Gastroesophageal sphincter (tissue), 3 donors: ENCODE data around the gene TCEANC2.

ENCODE experiments used
- CTCF ChIP-seq, 4 experiments: fragments of 200-600 bp in 2 of 4; fragments of 450-650 bp in 2 of 4; sonication (generic) in 1 of 4; IDR thresholded peaks; one replicate each; pipeline ENCODE4 v1.5.1; 2017 to 2019; ENCODE audit warnings: antibody characterized with exemption in 4 of 4, mild to moderate bottlenecking in 2 of 4, moderate library complexity in 2 of 4
- POLR2AphosphoS5 ChIP-seq: sonication (generic); formaldehyde crosslinking; IDR thresholded peaks from one replicate; pipeline ENCODE4 v1.6.1; 2017; ENCODE audit warnings: antibody characterized with exemption

DNA sequence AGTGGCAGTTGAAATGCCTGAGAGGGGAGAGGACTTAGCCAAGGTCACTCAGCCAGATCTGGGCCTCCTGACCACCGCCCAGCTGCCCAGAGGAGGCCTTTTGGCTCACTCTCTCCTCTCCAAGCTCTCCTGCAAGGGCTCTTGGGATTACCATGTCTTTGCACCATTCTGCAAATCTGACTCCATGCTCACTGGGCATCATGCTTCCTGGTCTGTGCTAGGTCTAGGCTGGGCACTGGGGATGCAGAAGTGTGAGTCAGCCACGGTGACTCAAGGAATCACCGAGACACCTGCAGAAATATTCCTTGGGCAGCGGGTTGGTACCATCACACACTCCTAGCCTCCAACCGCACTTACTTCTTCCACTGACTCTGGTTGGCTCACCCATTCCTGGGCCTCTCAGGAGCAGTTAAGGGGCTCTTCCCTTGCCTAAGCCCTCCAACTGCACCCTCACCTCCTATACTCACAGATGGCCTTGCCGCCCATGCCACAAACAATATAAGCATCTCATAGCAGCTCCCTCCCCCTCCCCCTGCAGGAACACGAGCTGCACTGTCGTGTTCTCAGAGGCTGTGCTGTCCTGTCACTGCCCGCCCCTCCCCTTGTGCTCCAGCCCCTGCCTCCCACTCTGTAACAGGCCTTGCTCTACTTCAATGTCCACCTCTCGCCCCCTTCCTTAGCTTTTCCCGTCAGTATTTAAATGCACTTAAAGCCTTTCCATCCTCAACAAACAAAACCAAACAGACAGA lies 64.6 kb downstream of the TCEANC2 start:
- TF ChIP-seq CTCF (IDR thresholded peaks at IDR 0.05) = no peak
- TF ChIP-seq POLR2AphosphoS5 = no peak
